CD4-positive, CD25-positive, alpha-beta regulatory T cell (primary cell): ENCODE data around the gene RAP1GAP2. TPM values are rescaled to one million over a fixed set of nuclear protein-coding genes. Genes with fewer than 3 reads are reported as not detected.

Experiments used
- ATAC-seq, 2 donors: fragments of 150-1000 bp; cut with Tn5 transposase; one replicate each; pipeline ENCODE4 v1.10.0; 2021; ENCODE audit warnings: low read depth in 2 of 2, moderate number of reproducible peaks in 2 of 2, moderate library complexity in 1 of 2
- DNase-seq, 3 donors: peaks; one replicate each; pipeline versions ENCODE4 v3.0.0 to v3.0.0-alpha.2; 2012 to 2022; ENCODE audit warnings: mixed read lengths in 1 of 3
- H3K27ac ChIP-seq: one replicate; pipeline ENCODE4 v1.7.0; 2013; ENCODE audit warnings: mild to moderate bottlenecking, low read length; ENCODE audit not compliant: insufficient read depth, poor library complexity, severe bottlenecking
- H3K27me3 ChIP-seq: one replicate; pipeline ENCODE4 v1.7.0; 2013; ENCODE audit warnings: low read length; ENCODE audit not compliant: control insufficient read depth, insufficient read depth
- H3K36me3 ChIP-seq: one replicate; pipeline ENCODE4 v1.7.0; 2013; ENCODE audit warnings: mild to moderate bottlenecking, low read length, moderate library complexity; ENCODE audit not compliant: control insufficient read depth, insufficient read depth
- H3K4me1 ChIP-seq: 2 replicates; pipeline ENCODE4 v1.7.0; 2013; ENCODE audit warnings: mild to moderate bottlenecking, low read length; ENCODE audit not compliant: insufficient read depth, control insufficient read depth, poor library complexity, severe bottlenecking
- H3K4me3 ChIP-seq: one replicate; pipeline ENCODE4 v1.7.0; 2013; ENCODE audit warnings: low read depth, mild to moderate bottlenecking, low read length, moderate library complexity
- H3K9me3 ChIP-seq, 2 experiments: 1 replicate in 1 of 2; 2 replicates in 1 of 2; pipeline ENCODE4 v1.7.0; 2013; ENCODE audit warnings: low read length in 2 of 2, mild to moderate bottlenecking in 1 of 2, moderate library complexity in 1 of 2; ENCODE audit not compliant: control insufficient read depth in 2 of 2
- H3K27ac Mint-ChIP-seq, 3 donors: one replicate each; pipeline ENCODE4 v1.8.0; 2020 to 2022; ENCODE audit warnings: mild to moderate bottlenecking in 3 of 3, mixed read lengths in 3 of 3, moderate library complexity in 2 of 3
- H3K27me3 Mint-ChIP-seq: one replicate; pipeline ENCODE4 v1.8.0; 2022; ENCODE audit warnings: mild to moderate bottlenecking, mixed read lengths
- H3K36me3 Mint-ChIP-seq: one replicate; pipeline ENCODE4 v1.8.0; 2020; ENCODE audit warnings: mixed read lengths
- H3K4me1 Mint-ChIP-seq, 4 donors: one replicate each; pipeline ENCODE4 v1.8.0; 2020 to 2022; ENCODE audit warnings: mixed read lengths in 4 of 4, mild to moderate bottlenecking in 1 of 4
- H3K4me3 Mint-ChIP-seq, 4 donors: one replicate each; pipeline ENCODE4 v1.8.0; 2020 to 2022; ENCODE audit warnings: mild to moderate bottlenecking in 4 of 4, mixed read lengths in 4 of 4, moderate library complexity in 3 of 4
- H3K9me3 Mint-ChIP-seq, 7 donors: one replicate each; pipeline ENCODE4 v1.8.0; 2020 to 2022; ENCODE audit warnings: mixed read lengths in 7 of 7, mild to moderate bottlenecking in 3 of 7, moderate library complexity in 2 of 7
- polyA plus RNA-seq, 4 donors: library from polyadenylated mRNA; unstranded; fragments of 300-500 nt; fragmentation: Illumina TruSeq; gene quantifications; one replicate each; pipeline ENCODE4 v1.2.3, GENCODE V29; 2021
- total RNA-seq: library from RNA; stranded (reverse); gene quantifications from one replicate; pipeline ENCODE4 v1.2.3, GENCODE V29; 2022

Gene RAP1GAP2
- total and polyA plus RNA-seq, 5 donors from 2014 or later, result 2.7 to 87.6 (median 5.1) TPM

GRCh38 chr17:3002538-3003295 lies 206.5 kb downstream of the RAP1GAP2 start:
- Histone ChIP-seq H3K27me3 (no peaks in the 10 kb centered on the region), H3K4me1 (peaks cover 6% of the 10 kb centered on the region), H3K4me3 (no peak overlapping the region), H3K9me3 (no peaks in the 10 kb centered on the region), H3K36me3 (peaks cover 33% of the 10 kb centered on the region), H3K27ac (no peak overlapping the region)
- H3K27me3 Mint-ChIP-seq, result no peaks in the 10 kb centered on the region
- peaks cover 0 to 30% (median 2%) of the 10 kb centered on the region in 4 donors for H3K4me1 Mint-ChIP-seq
- H3K9me3 Mint-ChIP-seq, result no peaks in the 10 kb centered on the region
- peak overlapping the region; percentile 71 to 90 (median 82) for H3K27ac Mint-ChIP-seq
- ATAC-seq (peak in 1 of 2 donors; percentile 27), DNase-seq (no peak)
- H3K36me3 Mint-ChIP-seq, result peaks cover 25% of the 10 kb centered on the region
- H3K4me3 Mint-ChIP-seq, result peak overlapping the region in 1 of 4 donors; percentile 43

- peak overlapping the region; percentile 71 to 90 (median 82) for H3K27ac Mint-ChIP-seq
- Histone ChIP-seq H3K9me3 (no peaks in the 10 kb centered on the region), H3K36me3 (peaks cover 35% of the 10 kb centered on the region), H3K4me1 (peaks cover 6% of the 10 kb centered on the region), H3K4me3 (no peak overlapping the region), H3K27ac (peak overlapping the region; percentile 5), H3K27me3 (no peaks in the 10 kb centered on the region)
- no peaks in the 10 kb centered on the region for H3K9me3 Mint-ChIP-seq
- H3K27me3 Mint-ChIP-seq, result no peaks in the 10 kb centered on the region
- peaks cover 0 to 30% (median 2%) of the 10 kb centered on the region in 4 donors for H3K4me1 Mint-ChIP-seq
- peaks cover 25% of the 10 kb centered on the region for H3K36me3 Mint-ChIP-seq
- DNase-seq (no peak), ATAC-seq (no peak)
- H3K4me3 Mint-ChIP-seq, result peak overlapping the region in 2 of 4 donors; percentile 73 to 78
Observed at GRCh38 chr17:3003296-3004149, 207.3 kb downstream of the RAP1GAP2 start.

DNA sequence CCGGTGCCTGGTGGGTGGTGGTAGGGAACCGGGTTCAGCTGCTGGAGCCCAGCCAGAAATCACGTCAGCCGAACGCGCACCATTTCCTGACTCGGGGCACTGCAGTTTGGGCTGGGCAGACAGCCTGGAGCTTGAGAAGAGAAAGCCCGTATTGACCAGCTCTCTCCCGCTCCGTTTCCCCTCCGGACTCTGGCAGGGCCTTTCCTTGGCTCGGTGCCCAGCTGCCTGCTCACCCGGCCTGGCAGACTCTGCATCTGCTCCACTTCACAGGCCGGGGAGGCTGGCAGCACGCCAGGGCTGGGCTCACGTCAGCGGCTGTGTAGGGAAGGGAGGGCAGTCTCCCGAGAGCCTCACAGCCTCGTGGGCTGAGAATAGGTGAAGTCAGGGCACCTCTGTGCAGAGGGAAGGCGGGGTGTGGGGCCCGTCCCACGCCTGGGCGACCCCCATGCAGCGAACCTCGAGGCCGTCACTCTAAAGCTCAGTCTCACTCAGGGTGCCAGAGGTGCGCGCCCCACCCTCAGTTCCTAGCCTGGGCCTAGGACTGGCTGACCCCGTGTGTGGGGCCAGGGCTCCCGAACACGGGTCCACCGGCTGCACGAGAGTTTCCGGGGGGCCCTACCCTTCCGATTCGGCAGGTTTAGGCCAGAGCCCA lies 208.0 kb downstream of the RAP1GAP2 start:
- Histone ChIP-seq H3K27ac (peak overlapping the region; percentile 5), H3K9me3 (no peaks in the 10 kb centered on the region), H3K4me3 (no peak overlapping the region), H3K27me3 (no peaks in the 10 kb centered on the region), H3K36me3 (peaks cover 33% of the 10 kb centered on the region), H3K4me1 (peaks cover 6% of the 10 kb centered on the region)
- peaks cover 28% of the 10 kb centered on the region for H3K36me3 Mint-ChIP-seq
- DNase-seq, result peak in 2 of 3 donors; percentile 14 to 48
- H3K4me3 Mint-ChIP-seq, result peak overlapping the region in 2 of 4 donors; percentile 73 to 78
- no peaks in the 10 kb centered on the region for H3K9me3 Mint-ChIP-seq
- H3K27ac Mint-ChIP-seq, result peak overlapping the region in 2 of 3 donors; percentile 65 to 82
- no peaks in the 10 kb centered on the region for H3K27me3 Mint-ChIP-seq
- ATAC-seq, result peak; percentile 47 to 56
- peaks cover 0 to 30% (median 2%) of the 10 kb centered on the region in 4 donors for H3K4me1 Mint-ChIP-seq

- no peaks in the 10 kb centered on the region for H3K27me3 Mint-ChIP-seq
- H3K9me3 ChIP-seq, result no peaks in the 10 kb centered on the region
- no peaks in the 10 kb centered on the region for H3K9me3 Mint-ChIP-seq
- DNase-seq, result no peak
- H3K4me1 ChIP-seq, result peaks cover 6% of the 10 kb centered on the region
- H3K4me1 Mint-ChIP-seq, result peaks cover 0 to 30% (median 2%) of the 10 kb centered on the region in 4 donors
- H3K36me3 Mint-ChIP-seq, result peaks cover 32% of the 10 kb centered on the region
- no peak for ATAC-seq
- H3K4me3 Mint-ChIP-seq, result peak overlapping the region in 1 of 4 donors; percentile 19
- H3K27ac ChIP-seq, result no peak overlapping the region
- no peaks in the 10 kb centered on the region for H3K27me3 ChIP-seq
- H3K27ac Mint-ChIP-seq, result peak overlapping the region in 2 of 3 donors; percentile 53 to 58
- H3K36me3 ChIP-seq, result peaks cover 35% of the 10 kb centered on the region
- H3K4me3 ChIP-seq, result no peak overlapping the region
Observed at GRCh38 chr17:3004925-3005324, 208.7 kb downstream of the RAP1GAP2 start.

DNA sequence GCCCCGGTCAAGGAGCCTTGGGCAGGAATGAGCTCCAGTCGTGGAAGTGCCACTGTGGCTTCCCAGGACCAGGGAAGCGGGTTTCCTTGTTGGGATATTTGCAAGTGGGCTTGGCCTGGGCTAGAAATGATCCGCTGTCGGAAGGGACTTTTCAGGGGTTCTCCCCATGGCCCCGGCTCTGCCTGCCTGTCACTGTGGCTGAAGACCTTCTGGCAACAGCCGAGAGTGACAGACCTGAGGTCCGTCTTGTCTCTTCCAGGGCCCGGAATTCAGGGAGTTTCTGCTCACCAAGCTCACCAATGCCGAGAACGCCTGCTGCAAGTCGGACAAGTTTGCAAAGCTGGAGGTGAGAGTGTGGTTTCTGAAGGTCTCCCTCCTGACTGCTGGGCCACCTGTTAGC lies 209.5 kb downstream of the RAP1GAP2 start:
- peaks cover 0 to 30% (median 2%) of the 10 kb centered on the region in 4 donors for H3K4me1 Mint-ChIP-seq
- peaks cover 37% of the 10 kb centered on the region for H3K36me3 Mint-ChIP-seq
- Histone ChIP-seq H3K27ac (no peak overlapping the region), H3K27me3 (no peaks in the 10 kb centered on the region), H3K4me3 (no peak overlapping the region), H3K4me1 (peaks cover 6% of the 10 kb centered on the region), H3K36me3 (peaks cover 41% of the 10 kb centered on the region), H3K9me3 (no peaks in the 10 kb centered on the region)
- H3K27ac Mint-ChIP-seq, result no peak overlapping the region
- no peaks in the 10 kb centered on the region for H3K27me3 Mint-ChIP-seq
- ATAC-seq (no peak), DNase-seq (no peak)
- H3K4me3 Mint-ChIP-seq, result no peak overlapping the region
- no peaks in the 10 kb centered on the region for H3K9me3 Mint-ChIP-seq

DNA sequence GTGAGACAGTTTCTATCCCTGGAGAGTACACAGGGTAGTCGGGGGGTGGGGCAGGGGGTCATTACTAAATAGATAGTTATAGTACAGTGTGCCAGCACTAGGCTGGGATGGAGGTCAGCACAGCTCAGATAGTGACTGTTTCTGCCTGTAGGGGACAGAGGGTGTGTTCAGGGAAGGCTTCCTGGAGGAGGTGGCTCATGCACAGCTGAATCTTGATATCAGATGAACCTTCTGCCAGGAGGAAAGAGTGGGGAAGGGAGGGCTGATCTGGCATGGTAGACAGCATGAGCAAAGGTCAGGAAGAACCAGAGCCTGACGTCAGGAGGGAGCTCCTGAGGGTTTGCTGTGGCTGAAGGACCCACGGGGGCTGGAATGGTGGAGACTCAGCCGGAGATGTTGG lies 210.6 kb downstream of the RAP1GAP2 start:
- peak overlapping the region in 1 of 3 donors; percentile 91 for H3K27ac Mint-ChIP-seq
- peaks cover 43% of the 10 kb centered on the region for H3K36me3 ChIP-seq

GRCh38 chr17:3007651-3008121 lies 211.4 kb downstream of the RAP1GAP2 start:
- Mint-ChIP-seq H3K4me1 (peaks cover 0 to 22% (median 2%) of the 10 kb centered on the region in 4 donors), H3K27me3 (no peaks in the 10 kb centered on the region), H3K4me3 (no peak overlapping the region), H3K36me3 (peaks cover 38% of the 10 kb centered on the region), H3K9me3 (no peaks in the 10 kb centered on the region), H3K27ac (no peak overlapping the region)
- ATAC-seq, result no peak
- Histone ChIP-seq H3K36me3 (peaks cover 48% of the 10 kb centered on the region), H3K27ac (no peak overlapping the region), H3K4me3 (no peak overlapping the region), H3K27me3 (no peaks in the 10 kb centered on the region), H3K9me3 (no peaks in the 10 kb centered on the region), H3K4me1 (peaks cover 6% of the 10 kb centered on the region)
- no peak for DNase-seq

More for the DNA sequence above, 210.6 kb downstream of the RAP1GAP2 start:
- no peak for DNase-seq
- ATAC-seq, result no peak
- no peaks in the 10 kb centered on the region for H3K27me3 ChIP-seq
- no peak overlapping the region for H3K27ac ChIP-seq
- peaks cover 6% of the 10 kb centered on the region for H3K4me1 ChIP-seq
- Mint-ChIP-seq H3K36me3 (peaks cover 38% of the 10 kb centered on the region), H3K27me3 (no peaks in the 10 kb centered on the region), H3K4me1 (peaks cover 0 to 30% (median 2%) of the 10 kb centered on the region in 4 donors), H3K4me3 (no peak overlapping the region), H3K9me3 (no peaks in the 10 kb centered on the region)
- H3K9me3 ChIP-seq, result no peaks in the 10 kb centered on the region
- H3K4me3 ChIP-seq, result no peak overlapping the region
